GM18858 (cell line): ENCODE measurements around the gene RETREG3.
"Not testable (repeated sequence)": the region's sequence is repeated elsewhere in the genome, so short reads cannot be mapped to it uniquely, and the experiment has no call there.

Experiments used
- ATAC-seq: cut with Tn5 transposase; IDR thresholded peaks from one replicate; pipeline ENCODE4 v1.9.1; 2021; ENCODE audit not compliant: unreplicated experiment

RETREG3 gene

DNA sequence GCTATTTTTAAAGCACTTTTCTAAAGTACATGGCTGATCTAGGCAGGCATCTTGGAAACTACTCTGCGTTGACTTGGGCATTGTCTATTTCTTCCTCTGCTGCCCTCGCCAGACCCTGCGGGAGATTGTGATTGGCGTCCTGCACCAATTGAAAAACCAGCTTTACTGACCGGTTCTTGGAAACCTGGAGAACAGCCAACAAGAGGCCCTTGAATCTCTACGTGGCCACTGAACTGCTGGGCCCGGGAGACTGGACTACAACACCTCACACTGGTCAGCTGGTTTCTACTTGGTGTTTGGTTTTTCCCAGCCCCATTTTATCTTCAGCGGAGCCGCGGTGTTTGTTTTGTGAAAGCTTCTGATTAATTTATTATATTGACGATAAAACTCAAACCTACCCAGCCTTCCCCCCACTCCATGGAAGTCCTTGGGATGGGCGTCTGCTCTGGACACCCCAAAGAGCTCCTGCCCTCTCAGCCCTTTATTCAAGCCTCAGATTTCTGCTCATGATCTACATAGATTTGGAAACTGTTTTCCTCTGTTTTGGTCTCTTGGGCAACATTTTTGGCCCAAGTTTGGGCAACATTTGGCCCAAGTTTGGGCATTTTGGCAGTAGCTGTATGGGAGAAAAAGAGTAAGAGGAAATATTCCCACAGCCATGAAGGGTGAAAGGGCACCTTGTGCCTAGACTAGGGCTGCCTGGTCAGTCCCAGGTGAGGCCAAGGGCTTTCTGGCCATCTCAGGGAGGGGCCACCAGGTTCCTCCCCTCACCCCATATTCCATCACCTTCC lies 37.5 kb downstream of the RETREG3 start:
- no peak for ATAC-seq

DNA sequence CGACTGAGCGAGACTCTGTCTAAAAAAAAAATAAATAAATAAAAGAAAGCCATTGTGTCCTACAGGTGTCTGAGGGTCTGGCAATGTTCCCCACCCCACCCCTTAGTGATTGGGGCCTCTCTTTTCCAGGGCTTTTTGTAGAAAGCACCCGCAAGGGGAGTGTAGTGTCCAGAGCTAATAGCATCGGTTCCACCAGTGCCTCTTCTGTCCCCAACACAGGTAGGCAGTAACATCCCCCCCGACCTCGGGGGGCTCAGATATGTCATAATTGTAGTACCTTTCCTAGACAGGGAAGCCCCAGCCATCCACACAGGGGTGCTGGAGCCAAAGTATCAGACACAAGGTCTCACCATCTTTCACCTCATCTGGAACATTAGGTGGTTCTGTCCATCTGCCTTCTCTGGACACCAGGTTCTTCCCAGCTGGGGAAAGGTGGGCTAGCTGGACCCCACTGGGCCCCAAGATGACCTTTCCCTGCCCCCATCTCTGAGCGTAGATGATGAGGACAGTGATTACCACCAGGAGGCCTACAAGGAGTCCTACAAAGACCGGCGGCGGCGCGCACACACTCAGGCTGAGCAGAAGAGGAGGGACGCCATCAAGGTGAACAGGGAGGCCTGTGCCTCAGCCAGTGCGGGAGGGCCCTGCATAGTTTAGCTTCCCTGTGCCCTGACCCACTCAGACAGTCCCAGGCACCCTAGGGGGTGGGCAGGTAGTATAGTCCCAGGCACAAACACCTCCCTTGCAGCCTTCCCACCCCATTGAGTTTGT lies 40.6 kb downstream of the RETREG3 start:
- no peak for ATAC-seq

DNA sequence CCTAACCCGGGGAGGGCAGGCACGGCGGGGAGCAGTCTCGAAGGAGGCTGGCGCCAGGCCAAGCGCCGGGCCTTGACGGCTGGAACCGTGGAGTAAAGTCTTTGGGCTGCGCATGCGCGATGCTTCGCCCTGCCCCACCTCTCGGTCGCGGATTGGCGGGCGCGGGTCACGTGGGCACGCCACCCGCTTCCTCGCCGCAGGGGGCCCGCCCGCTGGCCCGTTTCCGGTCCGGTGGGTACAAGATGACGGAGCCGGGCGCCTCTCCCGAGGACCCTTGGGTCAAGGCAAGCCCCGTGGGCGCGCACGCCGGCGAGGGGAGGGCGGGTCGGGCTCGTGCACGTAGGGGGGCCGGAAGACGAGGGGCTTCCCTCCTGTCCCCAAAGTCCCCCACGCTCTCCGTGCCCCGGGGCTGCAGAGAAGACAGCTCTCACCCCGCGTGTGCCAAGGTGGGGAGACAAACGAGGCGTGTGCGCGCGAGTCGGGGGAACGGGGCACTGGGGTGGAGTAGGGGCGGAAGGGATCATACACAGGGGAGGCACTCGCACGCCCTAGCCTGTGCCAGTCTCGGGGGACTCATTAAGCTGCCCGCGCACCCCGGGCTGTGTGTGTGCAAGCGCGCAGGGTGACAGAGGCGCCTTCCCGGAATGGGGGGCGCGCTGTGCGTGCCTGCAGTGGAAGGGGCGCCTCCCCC lies 42.1 kb downstream of the RETREG3 start, which contains the start of gene MLX:
TSS of gene MLX (plus strand) at position 218 of the 691 bp plus-strand sequence. CDS start at position 243, 25 bp downstream.
- no peak for ATAC-seq

DNA sequence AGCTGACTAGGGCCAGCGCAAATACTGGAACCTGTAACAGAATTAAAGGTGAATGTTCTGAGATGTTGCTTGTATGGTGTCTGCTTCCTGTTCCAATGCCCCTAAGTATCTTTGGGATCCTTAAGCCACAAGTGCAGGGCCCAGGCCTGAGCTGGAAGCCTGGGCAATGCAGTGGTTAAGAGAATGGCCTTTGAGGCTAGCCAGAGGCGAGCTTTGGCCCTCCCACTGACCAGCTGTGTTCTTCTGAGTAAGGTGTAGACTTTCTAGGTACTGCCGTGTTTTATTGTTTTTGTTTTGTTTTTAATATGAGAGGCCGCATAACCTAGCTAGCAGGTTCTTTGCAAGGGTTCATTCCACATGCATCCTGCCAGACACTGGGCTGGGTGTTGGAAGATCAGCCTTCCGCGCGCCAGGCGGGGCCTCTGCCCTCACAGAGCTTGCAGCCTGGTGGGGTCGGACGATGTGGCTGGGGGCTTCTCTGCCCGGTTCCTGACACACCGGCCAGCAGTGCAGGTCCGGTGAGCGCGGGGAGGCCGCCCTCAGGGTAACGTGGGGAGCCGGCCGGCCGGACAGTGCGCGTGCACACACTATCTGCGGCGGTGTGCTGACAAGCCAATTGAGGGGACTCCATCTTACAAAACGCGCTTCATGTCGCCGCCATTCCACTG lies 42.8 kb downstream of the RETREG3 start:
- no peak for ATAC-seq

DNA sequence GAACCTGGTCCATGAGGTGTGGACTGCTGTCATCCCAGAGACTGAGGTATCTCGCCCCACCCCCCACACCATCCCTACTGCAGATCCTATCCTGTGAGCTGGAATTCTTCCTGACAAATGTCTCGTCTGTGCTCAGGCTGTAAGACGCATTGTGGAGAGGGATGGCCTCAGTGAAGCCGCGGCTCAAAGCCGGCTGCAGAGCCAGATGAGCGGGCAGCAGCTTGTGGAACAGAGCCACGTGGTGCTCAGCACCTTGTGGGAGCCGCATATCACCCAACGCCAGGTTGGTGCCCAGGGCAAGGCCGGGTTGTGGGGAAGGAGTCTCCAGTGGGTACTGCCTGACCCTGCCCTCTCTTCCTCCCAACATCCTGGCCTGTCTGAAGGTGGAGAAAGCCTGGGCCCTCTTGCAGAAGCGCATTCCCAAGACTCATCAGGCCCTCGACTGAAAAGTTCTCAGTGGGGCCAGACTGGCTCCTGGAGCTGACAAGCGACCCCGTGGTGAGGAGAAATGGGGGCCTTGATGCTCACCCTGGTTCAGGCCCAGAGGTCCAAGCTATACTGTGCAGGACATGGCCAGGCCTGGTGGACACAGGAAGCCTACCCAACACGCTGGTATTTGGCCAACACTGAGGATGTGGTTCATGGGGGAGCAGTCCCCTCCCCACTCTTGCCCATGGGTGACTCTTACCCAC lies 43.5 kb downstream of the RETREG3 start:
- ATAC-seq, result no peak

DNA sequence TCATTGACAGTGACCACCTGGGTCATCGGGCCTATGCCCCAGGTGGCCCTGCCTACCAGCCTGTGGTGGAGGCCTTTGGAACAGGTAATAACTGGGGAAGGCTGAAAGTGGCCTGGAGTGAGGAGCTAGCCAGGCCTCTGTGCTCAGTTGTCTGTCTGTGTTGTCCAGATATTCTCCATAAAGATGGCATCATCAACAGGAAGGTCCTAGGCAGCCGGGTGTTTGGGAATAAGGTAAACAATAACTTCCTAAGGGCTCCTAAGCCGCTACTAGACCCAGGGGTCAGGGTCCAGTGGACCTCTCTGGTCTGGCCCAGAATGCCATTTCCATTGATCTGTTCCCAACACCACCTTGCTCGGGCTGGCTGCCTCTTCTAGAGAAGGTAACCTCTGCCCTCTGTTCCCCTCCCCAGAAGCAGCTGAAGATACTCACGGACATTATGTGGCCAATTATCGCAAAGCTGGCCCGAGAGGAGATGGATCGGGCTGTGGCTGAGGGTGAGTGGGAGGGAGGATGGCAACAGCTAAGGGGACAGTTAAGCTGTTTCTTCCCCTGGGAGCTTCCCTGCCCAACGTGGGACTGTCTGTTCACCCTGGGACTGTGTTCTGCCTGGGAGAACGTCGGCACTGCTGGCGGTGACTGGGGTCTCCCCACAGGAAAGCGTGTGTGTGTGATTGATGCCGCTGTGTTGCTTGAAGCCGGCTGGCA lies 44.2 kb downstream of the RETREG3 start:
- no peak for ATAC-seq

DNA sequence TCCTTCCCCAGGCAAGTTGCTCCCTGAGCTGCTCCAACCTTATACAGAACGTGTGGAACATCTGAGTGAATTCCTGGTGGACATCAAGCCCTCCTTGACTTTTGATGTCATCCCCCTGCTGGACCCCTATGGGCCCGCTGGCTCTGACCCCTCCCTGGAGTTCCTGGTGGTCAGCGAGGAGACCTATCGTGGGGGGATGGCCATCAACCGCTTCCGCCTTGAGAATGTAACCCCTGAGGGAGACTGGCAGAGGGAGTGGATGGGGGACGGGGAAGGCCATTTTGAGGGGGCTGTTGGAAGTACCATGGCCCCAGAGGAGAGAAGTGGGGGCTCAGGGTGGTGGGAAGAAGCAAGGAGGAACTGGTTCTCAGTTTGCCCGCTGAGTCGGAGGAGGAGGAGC lies 45.2 kb downstream of the RETREG3 start:
- no peak for ATAC-seq

DNA sequence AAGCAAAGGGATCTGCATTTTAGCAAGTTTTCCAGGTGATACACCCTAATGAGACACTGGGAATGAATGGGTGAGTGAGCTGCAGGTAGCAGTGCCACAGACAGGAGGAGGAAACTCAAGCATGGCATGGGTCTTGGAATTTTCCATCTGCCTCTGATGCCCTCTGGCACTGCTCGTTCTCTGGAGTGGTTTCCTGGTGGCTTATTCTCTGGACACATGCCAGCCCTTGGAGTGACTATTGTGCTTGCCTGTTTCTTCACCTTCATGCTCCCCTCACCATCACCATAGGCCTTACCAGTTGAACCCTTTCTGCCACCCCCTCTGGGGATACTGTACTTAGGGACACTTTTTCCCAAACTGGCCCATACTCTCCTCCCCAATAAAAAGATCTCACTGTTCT lies 45.6 kb downstream of the RETREG3 start:
- no peak for ATAC-seq

DNA sequence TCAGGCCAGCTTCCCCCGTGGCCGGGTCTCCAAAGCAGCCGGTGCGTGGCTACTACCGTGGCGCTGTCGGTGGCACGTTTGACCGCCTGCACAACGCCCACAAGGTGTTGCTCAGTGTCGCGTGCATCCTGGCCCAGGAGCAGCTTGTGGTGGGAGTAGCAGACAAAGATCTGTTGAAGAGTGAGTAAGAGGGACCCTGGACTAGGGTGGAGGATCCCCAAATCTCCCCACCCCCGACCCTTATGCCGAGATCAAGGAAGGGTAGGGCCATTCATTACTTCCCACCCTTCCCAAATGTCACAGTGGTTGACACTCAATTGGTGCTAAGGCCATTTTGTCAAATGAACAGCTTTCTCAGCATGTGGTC lies 46.0 kb downstream of the RETREG3 start:
- ATAC-seq, result no peak

DNA sequence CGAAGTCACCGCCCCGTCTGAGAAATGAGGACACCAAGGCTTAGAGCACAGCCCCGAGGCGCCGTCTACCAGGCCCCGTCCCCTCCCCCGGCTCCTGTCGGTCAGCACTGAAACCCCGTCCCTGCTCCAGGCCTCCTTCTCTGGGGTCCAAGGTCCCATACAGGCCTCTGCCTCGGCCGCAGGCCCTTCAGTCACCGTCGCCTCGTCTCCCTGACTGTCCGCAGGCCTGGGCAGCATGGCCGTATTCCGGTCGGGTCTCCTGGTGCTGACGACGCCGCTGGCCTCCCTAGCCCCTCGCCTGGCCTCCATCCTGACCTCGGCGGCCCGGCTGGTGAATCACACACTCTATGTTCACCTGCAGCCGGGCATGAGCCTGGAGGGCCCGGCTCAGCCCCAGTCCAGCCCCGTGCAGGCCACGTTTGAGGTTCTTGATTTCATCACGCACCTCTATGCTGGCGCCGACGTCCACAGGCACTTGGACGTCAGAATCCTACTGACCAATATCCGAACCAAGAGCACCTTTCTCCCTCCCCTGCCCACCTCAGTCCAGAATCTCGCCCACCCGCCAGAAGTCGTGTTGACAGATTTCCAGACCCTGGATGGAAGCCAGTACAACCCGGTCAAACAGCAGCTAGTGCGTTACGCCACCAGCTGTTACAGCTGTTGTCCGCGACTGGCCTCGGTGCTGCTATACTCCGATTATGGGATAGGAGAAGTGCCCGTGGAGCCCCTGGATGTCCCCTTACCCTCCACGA lies 46.6 kb downstream of the RETREG3 start:
- no peak for ATAC-seq

DNA sequence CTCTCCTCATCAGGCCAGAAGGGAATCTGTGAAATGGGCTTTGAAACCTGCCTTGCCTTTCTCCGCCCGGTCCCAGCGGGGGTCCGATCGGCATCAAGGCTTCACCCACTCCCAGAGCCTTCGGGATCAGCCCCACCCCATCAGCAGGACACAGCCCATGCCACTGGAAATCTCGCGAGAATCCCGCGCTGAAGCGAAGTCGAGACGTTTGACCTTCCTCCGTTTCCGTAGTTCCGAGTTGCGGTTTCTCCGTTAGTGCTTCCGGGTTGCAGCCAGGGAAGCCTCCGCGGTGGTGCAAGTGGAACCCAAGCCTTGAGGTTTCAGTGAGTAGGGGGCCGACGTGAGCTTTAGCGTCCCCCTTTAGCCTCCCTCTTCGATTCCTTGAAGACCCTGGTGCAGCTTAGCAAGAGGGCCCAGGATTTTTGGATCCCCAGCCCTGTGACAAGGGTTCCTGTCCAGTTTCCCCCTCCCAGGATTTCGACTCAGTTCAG lies 47.2 kb downstream of the RETREG3 start, which contains the start of gene COASY:
TSS of gene COASY (plus strand) at position 252 of the 491 bp plus-strand sequence. CDS start 475 bp downstream, outside the sequence.
- ATAC-seq, result no peak

DNA sequence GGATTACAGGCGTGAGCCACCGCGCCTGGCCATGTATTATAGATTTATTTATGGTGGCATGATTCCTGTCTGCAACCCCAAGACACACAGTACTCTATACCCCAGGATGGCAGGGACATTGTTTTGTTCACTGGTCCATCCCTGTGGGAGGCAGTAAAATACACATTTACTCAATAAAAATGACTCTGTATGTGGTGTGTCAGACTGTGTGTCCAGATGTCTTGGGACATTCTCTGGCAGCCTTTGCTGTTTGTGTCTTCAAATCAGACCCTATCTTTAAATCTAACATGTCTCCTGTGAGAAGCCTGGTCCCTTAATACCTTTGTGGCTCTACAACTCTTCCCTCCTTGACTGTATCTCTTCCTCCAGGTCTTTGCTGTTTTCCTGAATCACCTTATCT lies 48.9 kb downstream of the RETREG3 start:
- ATAC-seq, result no peak

DNA sequence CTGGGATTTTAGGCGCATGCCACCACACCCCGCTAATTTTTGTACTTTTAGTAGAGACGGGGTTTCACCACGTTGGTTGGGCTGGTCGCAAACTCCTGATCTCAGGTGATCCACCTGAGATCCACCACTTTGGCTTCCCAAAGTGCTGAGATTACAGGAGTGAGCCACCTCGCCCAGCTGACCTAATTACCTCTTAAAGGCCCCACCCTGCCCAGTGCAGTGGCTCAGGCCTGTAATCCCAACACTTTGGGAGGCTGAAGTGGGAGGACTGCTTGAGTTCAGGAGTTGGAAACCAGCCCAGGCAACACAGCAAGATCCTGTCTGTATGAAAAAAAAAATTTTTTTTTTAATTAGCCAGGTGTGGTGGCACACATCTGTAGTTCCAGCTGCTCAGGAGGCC lies 50.1 kb downstream of the RETREG3 start:
- no peak for ATAC-seq

DNA sequence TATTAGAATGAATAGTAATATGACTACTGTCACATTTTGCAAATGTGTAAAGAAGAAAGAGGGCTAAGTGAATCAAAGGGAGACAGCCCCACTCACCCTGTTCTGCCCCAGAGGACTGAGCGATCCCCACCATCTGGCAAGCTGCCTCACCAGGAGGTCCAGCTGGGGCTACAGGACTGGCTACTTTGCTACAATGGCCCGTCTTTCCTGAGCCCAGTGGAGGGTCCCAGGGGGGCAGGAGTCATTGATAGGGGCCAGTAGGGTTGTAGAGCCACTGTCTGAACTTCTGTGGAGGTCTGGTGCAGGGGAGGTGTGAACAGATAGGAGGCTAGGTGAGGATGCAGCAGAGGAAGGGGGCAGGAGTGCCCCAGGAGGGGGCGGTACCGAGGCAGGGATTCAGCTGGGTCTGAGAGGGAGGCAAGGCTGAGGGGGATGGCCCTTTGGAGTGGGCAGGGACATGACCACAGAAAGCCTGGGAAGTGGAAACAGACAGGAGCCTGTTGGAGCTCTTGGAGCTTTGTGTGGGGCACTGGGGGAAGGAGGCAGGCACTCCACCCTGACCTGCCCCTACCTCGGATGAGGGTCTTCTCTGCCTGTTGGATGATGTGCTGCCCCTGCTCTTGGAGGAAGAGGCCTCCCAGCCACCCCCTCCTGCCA lies 53.1 kb downstream of the RETREG3 start:
- ATAC-seq, result not testable (repeated sequence)

DNA sequence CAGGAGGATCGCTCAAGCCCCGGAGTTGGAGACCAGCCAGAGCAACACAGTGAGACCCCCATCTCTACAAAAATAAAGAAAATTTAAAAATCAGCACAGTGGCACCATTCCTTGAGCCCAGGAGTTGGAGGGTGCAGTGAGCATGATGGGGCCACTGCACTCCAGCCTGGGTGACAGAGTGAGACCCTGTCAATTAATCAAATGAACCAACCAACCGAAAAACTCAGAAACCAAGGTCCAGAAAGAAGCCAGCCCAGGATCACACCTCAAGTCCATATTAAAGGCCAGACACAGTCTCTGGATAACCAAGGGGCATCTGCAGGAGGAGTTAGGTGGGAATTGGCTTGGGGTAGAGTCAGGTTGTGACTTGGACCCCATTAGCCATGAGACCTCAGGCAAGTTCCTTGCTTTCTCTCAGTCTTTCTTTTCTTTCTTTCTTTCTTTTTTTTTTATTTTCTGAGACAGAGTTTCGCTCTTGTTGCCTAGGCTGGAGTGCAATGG lies 54.0 kb downstream of the RETREG3 start:
- ATAC-seq, result no peak

DNA sequence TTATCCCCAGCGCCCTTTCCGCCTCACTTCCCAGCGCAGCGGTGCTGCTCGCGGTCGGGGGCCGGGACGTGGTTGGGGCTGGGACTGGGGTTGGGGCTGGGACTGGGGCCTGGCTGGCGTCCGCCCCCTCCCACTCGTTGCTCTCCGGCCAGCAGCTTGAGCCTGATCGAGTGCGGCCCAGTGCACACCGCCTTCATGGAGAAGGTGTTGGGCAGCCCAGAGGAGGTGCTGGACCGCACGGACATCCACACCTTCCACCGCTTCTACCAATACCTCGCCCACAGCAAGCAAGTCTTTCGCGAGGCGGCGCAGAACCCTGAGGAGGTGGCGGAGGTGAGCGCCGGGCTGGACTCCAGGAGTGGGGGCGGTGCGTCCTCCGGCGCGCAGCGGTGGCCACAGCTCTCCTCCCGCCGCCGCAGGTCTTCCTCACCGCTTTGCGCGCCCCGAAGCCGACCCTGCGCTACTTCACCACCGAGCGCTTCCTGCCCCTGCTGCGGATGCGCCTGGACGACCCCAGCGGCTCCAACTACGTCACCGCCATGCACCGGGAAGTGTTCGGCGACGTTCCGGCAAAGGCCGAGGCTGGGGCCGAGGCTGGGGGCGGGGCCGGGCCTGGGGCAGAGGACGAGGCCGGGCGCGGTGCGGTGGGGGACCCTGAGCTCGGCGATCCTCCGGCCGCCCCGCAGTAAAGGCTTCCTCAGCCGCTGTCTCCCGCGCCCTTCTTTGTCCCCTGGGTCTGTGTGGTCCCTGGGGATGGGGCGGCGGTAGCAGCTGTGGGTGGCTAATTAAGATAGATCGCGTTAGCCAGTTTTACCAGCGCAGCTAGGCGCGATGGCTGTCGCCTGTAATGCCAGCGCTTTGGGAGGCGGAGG lies 54.7 kb downstream of the RETREG3 start:
- ATAC-seq, result peak; percentile 63

DNA sequence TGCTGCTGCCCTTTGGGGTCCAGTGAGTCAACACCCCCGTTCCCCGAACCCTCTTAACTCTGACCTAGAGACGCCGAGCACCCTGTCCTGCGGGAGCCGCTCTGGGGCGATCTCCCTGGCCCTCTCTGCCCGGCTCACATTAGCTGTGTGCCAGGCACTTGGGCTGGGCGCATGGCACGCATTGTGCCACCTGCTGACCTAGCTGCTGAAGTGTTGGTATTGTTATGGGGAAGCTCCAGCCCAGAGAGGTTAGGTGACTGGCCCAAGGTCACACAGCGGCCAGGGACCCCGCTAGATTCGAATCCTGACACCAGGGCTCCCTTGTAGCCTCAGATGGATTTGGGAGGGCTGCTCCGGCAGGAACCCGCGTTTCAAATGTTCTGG lies 55.3 kb downstream of the RETREG3 start:
- no peak for ATAC-seq
